Colonic mucosa (tissue), 4 donors: Measurements from ENCODE around the gene BBS1. TPM values are rescaled to one million over a fixed set of nuclear protein-coding genes. Genes with fewer than 3 reads are reported as not detected.

Source experiments
- DNase-seq: peaks from one replicate; pipeline ENCODE4 v3.0.0-alpha.2; 2020
- H3K27ac ChIP-seq: fragments of 200-600 bp; one replicate; pipeline ENCODE4 v1.8.0; 2021
- H3K27me3 ChIP-seq: fragments of 200-600 bp; one replicate; pipeline ENCODE4 v1.8.0; 2021
- H3K36me3 ChIP-seq: fragments of 200-600 bp; one replicate; pipeline ENCODE4 v1.8.0; 2021
- H3K4me1 ChIP-seq: fragments of 200-600 bp; one replicate; pipeline ENCODE4 v1.8.0; 2021; ENCODE audit warnings: mild to moderate bottlenecking
- H3K4me3 ChIP-seq: fragments of 200-600 bp; one replicate; pipeline ENCODE4 v1.8.0; 2021
- H3K9ac ChIP-seq, 2 donors: one replicate each; pipeline ENCODE4 v1.7.0; 2013; ENCODE audit warnings: control low read depth in 2 of 2, low read depth in 2 of 2, low read length in 2 of 2
- H3K9me3 ChIP-seq: fragments of 200-600 bp; one replicate; pipeline ENCODE4 v1.8.0; 2021
- intact Hi-C: fragments of 100-400 bp; cut with DNase I; formaldehyde crosslinking; loops from one replicate; pipeline ENCODE4 v1.14.1; 2022
- total RNA-seq, 2 donors: library from RNA; stranded (reverse); fragmentation: NEBNext Ultra II Directional in 1 of 2; extraction: Animal tissue kit (Norgen Biotek cat#: 25700) in 1 of 2; gene quantifications; one replicate each; pipeline ENCODE4 v1.2.1, GENCODE V29; 2021
- TF ChIP-seq, protein P1 (sequence below): fragments of 200-600 bp; IDR thresholded peaks from one replicate; pipeline ENCODE4 v1.8.0; 2022; ENCODE audit warnings: antibody characterized with exemption, mild to moderate bottlenecking
- donor health status: healthy.
- donor health status: DM: no; HTN: no; CAD: no.
- donor health status: DM: no; HTN: no; CAD: no.

BBS1 gene
- total RNA-seq, 2 donors from 2014 or later, result 16.8 to 25.8 TPM

GRCh38 chr11:66554602-66555001, 44.2 kb downstream of the BBS1 start:
- no peaks in the 10 kb centered on the region for H3K9me3 ChIP-seq
- H3K27ac ChIP-seq, result no peak overlapping the region
- H3K36me3 ChIP-seq, result no peaks in the 10 kb centered on the region
- no peaks in the 10 kb centered on the region for H3K27me3 ChIP-seq
- intact Hi-C loops, result no loop called here
- TF ChIP-seq, protein P1, sequence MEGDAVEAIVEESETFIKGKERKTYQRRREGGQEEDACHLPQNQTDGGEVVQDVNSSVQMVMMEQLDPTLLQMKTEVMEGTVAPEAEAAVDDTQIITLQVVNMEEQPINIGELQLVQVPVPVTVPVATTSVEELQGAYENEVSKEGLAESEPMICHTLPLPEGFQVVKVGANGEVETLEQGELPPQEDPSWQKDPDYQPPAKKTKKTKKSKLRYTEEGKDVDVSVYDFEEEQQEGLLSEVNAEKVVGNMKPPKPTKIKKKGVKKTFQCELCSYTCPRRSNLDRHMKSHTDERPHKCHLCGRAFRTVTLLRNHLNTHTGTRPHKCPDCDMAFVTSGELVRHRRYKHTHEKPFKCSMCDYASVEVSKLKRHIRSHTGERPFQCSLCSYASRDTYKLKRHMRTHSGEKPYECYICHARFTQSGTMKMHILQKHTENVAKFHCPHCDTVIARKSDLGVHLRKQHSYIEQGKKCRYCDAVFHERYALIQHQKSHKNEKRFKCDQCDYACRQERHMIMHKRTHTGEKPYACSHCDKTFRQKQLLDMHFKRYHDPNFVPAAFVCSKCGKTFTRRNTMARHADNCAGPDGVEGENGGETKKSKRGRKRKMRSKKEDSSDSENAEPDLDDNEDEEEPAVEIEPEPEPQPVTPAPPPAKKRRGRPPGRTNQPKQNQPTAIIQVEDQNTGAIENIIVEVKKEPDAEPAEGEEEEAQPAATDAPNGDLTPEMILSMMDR, result no peak
- no peak overlapping the region for H3K4me3 ChIP-seq
- DNase-seq, result no peak
- no peak overlapping the region for H3K9ac ChIP-seq
- no peaks in the 10 kb centered on the region for H3K4me1 ChIP-seq

GRCh38 chr11:66555416-66555815, 45.0 kb downstream of the BBS1 start:
- Histone ChIP-seq H3K9ac (no peak overlapping the region), H3K4me1 (no peaks in the 10 kb centered on the region), H3K9me3 (no peaks in the 10 kb centered on the region), H3K4me3 (no peak overlapping the region), H3K27me3 (no peaks in the 10 kb centered on the region), H3K27ac (no peak overlapping the region), H3K36me3 (no peaks in the 10 kb centered on the region)
- no peak for DNase-seq
- TF ChIP-seq, protein P1, result no peak
- intact Hi-C loops, result no loop called here

DNA sequence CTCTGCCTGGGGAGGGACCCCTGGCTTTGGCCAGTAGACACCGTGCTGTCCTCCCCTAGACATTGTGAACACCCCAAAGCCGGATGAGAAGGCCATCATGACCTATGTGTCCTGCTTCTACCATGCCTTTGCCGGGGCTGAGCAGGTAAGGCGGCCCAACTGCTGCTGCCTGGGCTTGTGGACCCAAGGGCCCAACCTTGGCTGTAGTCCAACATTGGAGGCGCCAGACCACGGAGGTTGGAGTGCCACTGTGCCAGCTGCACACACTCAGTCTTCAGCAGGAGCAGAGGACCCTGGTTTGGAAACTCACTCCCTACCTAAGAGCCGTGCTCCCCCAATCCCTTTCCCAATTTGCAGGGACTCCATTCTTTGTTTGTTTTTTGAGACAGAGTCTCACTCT, 45.7 kb downstream of the BBS1 start:
- Histone ChIP-seq H3K27me3 (no peaks in the 10 kb centered on the region), H3K27ac (no peak overlapping the region), H3K9me3 (no peaks in the 10 kb centered on the region), H3K36me3 (no peaks in the 10 kb centered on the region), H3K9ac (no peak overlapping the region), H3K4me1 (no peaks in the 10 kb centered on the region), H3K4me3 (no peak overlapping the region)
- intact Hi-C loops, result no loop called here
- TF ChIP-seq, protein P1, result no peak
- DNase-seq, result no peak

- H3K4me3 ChIP-seq, result no peak overlapping the region
- no peak overlapping the region for H3K27ac ChIP-seq
- H3K27me3 ChIP-seq, result no peaks in the 10 kb centered on the region
- no peaks in the 10 kb centered on the region for H3K36me3 ChIP-seq
- no peaks in the 10 kb centered on the region for H3K9me3 ChIP-seq
- no peak for DNase-seq
- no peaks in the 10 kb centered on the region for H3K4me1 ChIP-seq
- intact Hi-C loops, result no loop called here
- TF ChIP-seq, protein P1, result no peak
- H3K9ac ChIP-seq, result no peak overlapping the region
These were observed 47.4 kb downstream of the BBS1 start for GRCh38 chr11:66557733-66558326.

DNA sequence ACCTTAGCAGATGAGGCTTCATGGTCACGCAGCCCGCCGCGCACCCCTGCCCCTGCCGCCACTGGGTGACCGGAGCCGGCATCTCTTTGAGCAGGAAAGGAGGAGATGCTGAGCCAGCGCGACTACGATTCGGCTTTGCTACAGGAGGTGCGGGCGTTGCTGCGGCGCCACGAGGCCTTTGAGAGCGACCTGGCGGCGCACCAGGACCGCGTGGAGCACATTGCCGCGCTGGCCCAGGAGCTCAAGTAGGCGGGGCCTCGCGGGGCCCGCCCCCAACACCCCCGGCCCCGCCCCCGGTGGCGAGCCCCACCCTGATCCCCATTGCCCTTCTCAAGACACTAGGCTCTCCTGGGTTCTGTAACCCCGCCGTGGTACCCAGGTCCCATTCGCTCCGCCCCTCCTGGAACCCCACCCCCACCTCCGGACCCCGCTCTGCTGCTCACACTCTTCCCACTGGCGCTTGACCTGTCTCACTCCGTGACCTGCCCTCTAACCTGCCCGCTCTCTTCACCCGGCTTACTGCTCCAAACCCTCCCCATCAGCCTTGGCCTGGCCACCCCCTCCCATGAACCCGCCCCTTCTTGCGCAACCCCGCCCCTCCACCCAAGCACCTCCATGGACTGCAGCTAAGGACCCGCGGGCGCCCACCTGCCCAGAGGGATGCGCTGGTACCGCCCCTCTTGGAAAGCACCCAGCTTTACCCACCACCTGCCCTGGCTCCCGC, 48.9 kb downstream of the BBS1 start:
- TF ChIP-seq, protein P1, result no peak
- DNase-seq, result no peak
- no peak overlapping the region for H3K4me3 ChIP-seq
- H3K9ac ChIP-seq, result no peak overlapping the region
- H3K36me3 ChIP-seq, result no peaks in the 10 kb centered on the region
- H3K27me3 ChIP-seq, result no peaks in the 10 kb centered on the region
- intact Hi-C loops, result no loop called here
- no peaks in the 10 kb centered on the region for H3K9me3 ChIP-seq
- H3K27ac ChIP-seq, result no peak overlapping the region
- no peaks in the 10 kb centered on the region for H3K4me1 ChIP-seq
